K562 (cell line): ENCODE measurements around the gene FCER2. TPM values are rescaled to one million over a fixed set of nuclear protein-coding genes. Genes with fewer than 3 reads are reported as not detected.

Experiments
- ATAC-seq: fragments of 200-7000 bp; cut with Tn5 transposase; 3 replicates; pipeline ENCODE4 v1.9.1; 2020; ENCODE audit warnings: moderate library complexity
- BruUV-seq: library from RNA; stranded (reverse); fragments of 400-500 nt; replicated peaks from 2 replicates; lab custom pipeline; 2021; lab: Mats Ljungman, UMichigan
- CTCF ChIA-PET: fragments of 300-600 bp; formaldehyde crosslinking; extraction: SDS; loops from one replicate; lab custom pipeline; 2021; ENCODE audit warnings: low intra/inter-chr PET ratio; lab: Yijun Ruan, JAX
- POLR2A ChIA-PET: fragments of 300-600, 350-650 bp; sonication (Branson Sonifier 250); formaldehyde crosslinking; extraction: SDS; loops from one replicate; lab custom pipeline; 2021; ENCODE audit warnings: antibody characterized with exemption, inconsistent platforms; lab: Yijun Ruan, JAX
- DNase-seq, 4 experiments: peaks; one replicate each; pipeline versions ENCODE4 v3.0.0 to v3.0.0-alpha.2; 2011 to 2018; ENCODE audit warnings: low spot score in 3 of 4, mixed read lengths in 3 of 4; ENCODE audit errors: extremely low read depth in 1 of 4
- FAIRE-seq: peaks from 2 replicates; lab custom pipeline; 2011; peaks lifted over from hg19 to GRCh38; lab: Jason Lieb, UNC
- H2AFZ ChIP-seq: 2 replicates; pipeline ENCODE4 v1.6.0; 2011; ENCODE audit warnings: low read depth, low read length, control low read depth, inconsistent platforms
- H3K27ac ChIP-seq: fragments of 200-600 bp; 3 replicates; pipeline ENCODE4 v1.8.0; 2011; ENCODE audit warnings: low read depth, mild to moderate bottlenecking, control low read depth, inconsistent platforms, low read length, moderate library complexity, mixed read lengths; ENCODE audit errors: extremely low read depth
- H3K27me3 ChIP-seq, 2 experiments: fragments of 300-600 bp in 1 of 2; 2 replicates in 1 of 2; 3 replicates in 1 of 2; pipeline versions ENCODE4 v1.6.0 to v1.8.0; 2011; ENCODE audit warnings: inconsistent platforms in 2 of 2, low read length in 2 of 2, mild to moderate bottlenecking in 1 of 2, mixed read lengths in 1 of 2, moderate library complexity in 1 of 2; ENCODE audit not compliant: control insufficient read depth in 2 of 2, insufficient read depth in 2 of 2
- H3K36me3 ChIP-seq: fragments of 300-600 bp; 3 replicates; pipeline ENCODE4 v1.8.0; 2011; ENCODE audit warnings: mild to moderate bottlenecking, low read length, inconsistent platforms; ENCODE audit not compliant: control insufficient read depth, insufficient read depth
- H3K4me1 ChIP-seq, 2 experiments: fragments of 200-600 bp in 1 of 2; replicated peaks in 1 of 2; 2 replicates in 1 of 2; 3 replicates in 1 of 2; pipeline versions ENCODE4 v1.5.1 to v1.8.0; 2011; ENCODE audit warnings: inconsistent platforms in 2 of 2, low read length in 2 of 2, mild to moderate bottlenecking in 1 of 2, mixed read lengths in 1 of 2, moderate library complexity in 1 of 2; ENCODE audit not compliant: control insufficient read depth in 2 of 2, insufficient read depth in 2 of 2
- H3K4me2 ChIP-seq: 2 replicates; pipeline ENCODE4 v1.6.1; 2011; ENCODE audit warnings: low read length, control low read depth, inconsistent platforms, mixed read lengths; ENCODE audit not compliant: insufficient read depth
- H3K4me3 ChIP-seq: fragments of 200-600 bp; sonication (generic), shearing (Covaris generic); 2 replicates; pipeline ENCODE4 v1.5.1; 2016; ENCODE audit warnings: control low read depth, inconsistent platforms
- H3K79me2 ChIP-seq: fragments of 200-600 bp; 3 replicates; pipeline ENCODE4 v1.8.0; 2011; ENCODE audit warnings: low read length, inconsistent platforms; ENCODE audit not compliant: control insufficient read depth, insufficient read depth
- H3K9ac ChIP-seq, 2 experiments: 2 replicates each; pipeline versions ENCODE4 v1.6.0 to v1.6.1; 2011; ENCODE audit warnings: low read depth in 2 of 2, low read length in 2 of 2, control low read depth in 1 of 2, inconsistent platforms in 1 of 2, mild to moderate bottlenecking in 1 of 2, mixed read lengths in 1 of 2; ENCODE audit not compliant: insufficient read depth in 1 of 2
- H3K9me1 ChIP-seq: one replicate; pipeline ENCODE4 v1.6.0; 2011; ENCODE audit warnings: inconsistent platforms, mild to moderate bottlenecking, low read length, moderate library complexity; ENCODE audit not compliant: control insufficient read depth, insufficient read depth
- H3K9me3 ChIP-seq: replicated peaks from 2 replicates; pipeline ENCODE4 v1.5.1; 2011; ENCODE audit warnings: low read depth, low read length, inconsistent platforms; ENCODE audit not compliant: control insufficient read depth, insufficient read depth
- H4K20me1 ChIP-seq: replicated peaks from 2 replicates; pipeline ENCODE4 v1.6.1; 2011; ENCODE audit warnings: low read length, inconsistent platforms, mixed read lengths; ENCODE audit not compliant: control insufficient read depth, insufficient read depth
- CEBPB ChIP-seq: fragments of 450-650 bp; IDR thresholded peaks from 2 replicates; pipeline ENCODE4 v1.6.1; 2016; ENCODE audit warnings: missing genetic modification characterization, missing compliant biosample characterization
- GMEB1 ChIP-seq: fragments of 250-450 bp; sonication (Bioruptor Pico); IDR thresholded peaks from 2 replicates; pipeline ENCODE4 v1.4.0; 2020; ENCODE audit warnings: mild to moderate bottlenecking
- PCBP2 ChIP-seq: fragments of 200-400 bp; formaldehyde crosslinking; IDR thresholded peaks from 2 replicates; pipeline ENCODE4 v1.6.1; 2018; ENCODE audit warnings: low read length, low read depth, mild to moderate bottlenecking, moderate library complexity; ENCODE audit not compliant: poor library complexity, severe bottlenecking
- POLR2AphosphoS5 ChIP-seq: IDR thresholded peaks from 2 replicates; pipeline ENCODE4 v1.6.1; 2011; ENCODE audit warnings: mild to moderate bottlenecking, low read depth, low read length, moderate library complexity; ENCODE audit not compliant: control insufficient read depth, insufficient read depth
- SNRNP70 ChIP-seq: fragments of 200-400 bp; formaldehyde crosslinking; optimal IDR thresholded peaks from 2 replicates; pipeline ENCODE3; 2017; ENCODE audit warnings: low read depth, low read length
- TCF7L2 ChIP-seq: fragments of 150-350 bp; IDR thresholded peaks from 2 replicates; pipeline ENCODE4 v1.6.1; 2016; ENCODE audit warnings: low read depth, mild to moderate bottlenecking, low read length, moderate library complexity
- ZBTB11 ChIP-seq, 3 experiments: fragments of 200-800 bp in 1 of 3; fragments of 250-450 bp in 1 of 3; fragments of 450-650 bp in 1 of 3; sonication (Bioruptor Pico) in 1 of 3; sonication (Bioruptor generic) in 1 of 3; formaldehyde crosslinking in 1 of 3; IDR thresholded peaks; 2 replicates each; pipeline versions ENCODE4 v1.6.1 to v1.8.0; 2016 to 2022; ENCODE audit warnings: mild to moderate bottlenecking in 2 of 3, missing genetic modification characterization in 2 of 3, missing compliant biosample characterization in 1 of 3, moderate library complexity in 1 of 3
- WGBS: fragments of 100-300 bp; shearing (Covaris generic); methylation state at CpG from one replicate; pipeline ENCODE4 v1.1.6; 2016; ENCODE audit warnings: low coverage, mixed read lengths; ENCODE audit not compliant: insufficient coverage; ENCODE audit errors: missing lambda C conversion rate; 5-methylcytosine and 5-hydroxymethylcytosine counted together
- in situ Hi-C: fragments of 300-500 bp; cut with MboI; formaldehyde crosslinking; loops from 4 replicates; pipeline ENCODE4 v1.15.0; 2018; ENCODE audit warnings: inconsistent platforms, mixed read lengths
- intact Hi-C: fragments of 100-400 bp; cut with micrococcal nuclease; formaldehyde crosslinking; loops from 2 replicates; pipeline ENCODE4 v1.14.2; 2022
- polyA plus RNA-seq, 8 experiments: library from polyadenylated mRNA; depleted of rRNA in 4 of 8; stranded (reverse) in 5 of 8; unstranded in 3 of 8; fragments of >200 nt; fragmentation: Nextera tagmentation in 2 of 8; fragmentation: Illumina TruSeq in 1 of 8; extraction: Ambion mirVana in 2 of 8; extraction: Trizol in 1 of 8; gene quantifications; 2 replicates each; pipeline versions ENCODE4 v1.2.1 to v1.2.3, GENCODE V29; 2011 to 2014; ENCODE audit warnings: inconsistent platforms in 1 of 8, missing spikeins in 1 of 8
- total RNA-seq, 7 experiments: library from RNA; depleted of rRNA in 6 of 7; stranded (reverse); fragments of >200 nt in 6 of 7; fragmentation: Illumina TruSeq in 2 of 7; extraction: Trizol in 2 of 7; gene quantifications; 2 replicates each; pipeline versions ENCODE4 v1.2.1 to v1.2.3, GENCODE V29; 2011 to 2021; ENCODE audit warnings: low replicate concordance in 1 of 7

Gene FCER2
- total and polyA plus RNA-seq, 9 of the 15 experiments (the other 6 are each of a cell fraction or from before 2014, with no cell fraction given), result 0.11 TPM; not detected in 8

DNA sequence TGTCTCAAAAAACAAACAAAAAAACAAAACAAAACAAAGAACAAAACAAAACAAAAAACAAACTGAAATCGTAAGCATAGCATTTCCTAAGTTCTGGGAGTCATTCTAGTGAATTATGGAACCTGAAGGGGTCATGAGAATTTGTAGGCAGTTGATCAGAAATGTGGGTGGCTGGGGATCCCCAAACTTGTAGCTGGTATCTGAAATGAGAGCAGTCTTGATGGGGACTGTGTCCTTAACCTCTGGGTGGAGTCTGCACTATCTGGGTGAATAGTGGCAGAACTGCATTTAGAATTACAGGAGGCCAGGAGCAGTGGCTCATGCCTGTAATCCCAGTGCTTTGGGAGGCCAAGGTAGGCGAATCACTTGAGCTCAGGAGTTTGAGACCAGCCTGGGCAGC, 23.9 kb upstream of the FCER2 start:
- Histone ChIP-seq H3K36me3 (no peaks in the 10 kb centered on the region), H3K9ac (no peak overlapping the region), H3K9me1 (no peaks in the 10 kb centered on the region), H2AFZ (no peak overlapping the region), H3K79me2 (no peaks in the 10 kb centered on the region), H3K4me1 (peaks cover 0 to 15% of the 10 kb centered on the region in 2 experiments; a peak in 2 of 5 replicates), H4K20me1 (0 out of 2 replicates have a peak, but pooled peaks cover 3% of the 10 kb centered on the region), H3K27ac (no peak overlapping the region), H3K4me3 (no peak overlapping the region), H3K4me2 (no peak overlapping the region), H3K9me3 (no peaks in the 10 kb centered on the region), H3K27me3 (peaks cover 7 to 61% of the 10 kb centered on the region in 2 experiments)
- intact Hi-C loops (no loop called here), in situ Hi-C loops (no loop called here)
- CTCF ChIA-PET, result no interaction called here
- TF ChIP-seq PCBP2 (no peak), GMEB1 (CRISPR knock-in tag) (no peak), POLR2AphosphoS5 (no peak), SNRNP70 (no peak), ZBTB11 (CRISPR knock-in tag; IDR thresholded peaks at IDR 0.05) (no peak), CEBPB (tag) (no peak), TCF7L2 (no peak)
- BruUV-seq, result no TSS peak
- no peak for ATAC-seq
- POLR2A ChIA-PET, result interaction anchor here (0.6 kb wide), 1 partner anchor 401 kb away, joined by 3 read pairs; no protein-coding TSS in a partner anchor
- DNase-seq, result no peak
- no peak for FAIRE-seq
- WGBS, result 6% methylated on average over 2 of the region's 2 CpGs
